NCI-H2227 treated with DMSO at 0.1 percent for 48 hours (cell line): ENCODE data around the gene CDK15.

Source experiments
- DNase-seq: peaks from one replicate; lab custom pipeline; 2025; lab: John Stamatoyannopoulos, UW

The CDK15 gene

GRCh38 chr2:201866643-201867473, 60.5 kb downstream of the CDK15 start:
- DNase-seq, result peak; percentile 16

GRCh38 chr2:201871471-201871870, 65.1 kb downstream of the CDK15 start:
- no peak for DNase-seq

- no peak for DNase-seq
Measured at GRCh38 chr2:201872591-201872990, 66.3 kb downstream of the CDK15 start.

- DNase-seq, result peak; percentile 38
Measured at GRCh38 chr2:201879996-201880395, 73.7 kb downstream of the CDK15 start.

- DNase-seq, result no peak
Measured at GRCh38 chr2:201880579-201880978, 74.2 kb downstream of the CDK15 start.

GRCh38 chr2:201880993-201881611, 74.8 kb downstream of the CDK15 start:
- DNase-seq, result no peak

GRCh38 chr2:201881741-201882140, 75.4 kb downstream of the CDK15 start:
- DNase-seq, result no peak

- DNase-seq, result peak; percentile 21
Measured at GRCh38 chr2:201882353-201883090, 76.2 kb downstream of the CDK15 start.

- DNase-seq, result no peak
Measured at GRCh38 chr2:201883606-201884369, 77.5 kb downstream of the CDK15 start.

GRCh38 chr2:201886504-201886903, 80.2 kb downstream of the CDK15 start:
- DNase-seq, result no peak

- no peak for DNase-seq
Measured at GRCh38 chr2:201887773-201888425, 81.6 kb downstream of the CDK15 start.

- DNase-seq, result no peak
Measured at GRCh38 chr2:201888426-201888800, 82.1 kb downstream of the CDK15 start.

GRCh38 chr2:201890453-201890852, 84.1 kb downstream of the CDK15 start:
- no peak for DNase-seq

GRCh38 chr2:201891676-201892075, 85.3 kb downstream of the CDK15 start:
- no peak for DNase-seq

GRCh38 chr2:201892516-201892915, 86.2 kb downstream of the CDK15 start:
- DNase-seq, result no peak

- no peak for DNase-seq
Measured at GRCh38 chr2:201900362-201900761, 94.0 kb downstream of the CDK15 start.

- peak; percentile 93 for DNase-seq
Measured at GRCh38 chr2:201901786-201902185, 95.4 kb downstream of the CDK15 start.

GRCh38 chr2:201904538-201905420, 98.4 kb downstream of the CDK15 start:
- DNase-seq, result no peak

GRCh38 chr2:201906777-201907562, 100.6 kb downstream of the CDK15 start:
- DNase-seq, result no peak

GRCh38 chr2:201907563-201907881, 101.2 kb downstream of the CDK15 start:
- no peak for DNase-seq
